Chondrocyte (in vitro differentiated cells): ENCODE data around the gene ATP1B1. TPM values are rescaled to one million over a fixed set of nuclear protein-coding genes. Genes with fewer than 3 reads are reported as not detected.

ENCODE experiments used
- DNase-seq: peaks from one replicate; pipeline ENCODE4 v3.0.0; 2021; ENCODE audit warnings: mixed read lengths, low spot score
- H3K27ac Mint-ChIP-seq: one replicate; pipeline ENCODE4 v1.8.0; 2021; ENCODE audit warnings: mild to moderate bottlenecking, moderate library complexity, mixed read lengths; ENCODE audit not compliant: unreplicated experiment
- H3K27me3 Mint-ChIP-seq: 2 replicates; pipeline ENCODE4 v1.8.0; 2021; ENCODE audit warnings: low read depth, mixed read lengths
- H3K36me3 Mint-ChIP-seq: 2 replicates; pipeline ENCODE4 v1.8.0; 2021; ENCODE audit warnings: low read depth, mixed read lengths
- H3K4me1 Mint-ChIP-seq: 2 replicates; pipeline ENCODE4 v1.8.0; 2021; ENCODE audit warnings: low read depth, mild to moderate bottlenecking, mixed read lengths
- H3K4me3 Mint-ChIP-seq: one replicate; pipeline ENCODE4 v1.8.0; 2021; ENCODE audit warnings: mild to moderate bottlenecking, moderate library complexity, mixed read lengths; ENCODE audit not compliant: unreplicated experiment
- H3K9me3 Mint-ChIP-seq: 2 replicates; pipeline ENCODE4 v1.8.0; 2021; ENCODE audit warnings: low read depth, mixed read lengths
- total RNA-seq: library from RNA; stranded (reverse); gene quantifications from 3 replicates; pipeline ENCODE4 v1.2.1, GENCODE V29; 2021
- TF ChIP-seq, protein P1 (sequence below): fragments of 200-600 bp; sonication (generic); IDR thresholded peaks from 2 replicates; pipeline ENCODE4 v1.5.0; 2021; ENCODE audit warnings: antibody characterized with exemption, mild to moderate bottlenecking, moderate library complexity

ATP1B1 gene
- total RNA-seq, 1 donor from 2014 or later = 104 TPM

GRCh38 chr1:169107603-169108208 lies 1.2 kb downstream of the ATP1B1 start:
- Mint-ChIP-seq H3K4me1 (peaks cover 55% of the 10 kb centered on the region), H3K9me3 (no peaks in the 10 kb centered on the region), H3K36me3 (peaks cover 13% of the 10 kb centered on the region), H3K27me3 (no peaks in the 10 kb centered on the region), H3K27ac (peak overlapping the region; percentile 98), H3K4me3 (peak overlapping the region; percentile 95)
- DNase-seq = no peak
- TF ChIP-seq, protein P1, sequence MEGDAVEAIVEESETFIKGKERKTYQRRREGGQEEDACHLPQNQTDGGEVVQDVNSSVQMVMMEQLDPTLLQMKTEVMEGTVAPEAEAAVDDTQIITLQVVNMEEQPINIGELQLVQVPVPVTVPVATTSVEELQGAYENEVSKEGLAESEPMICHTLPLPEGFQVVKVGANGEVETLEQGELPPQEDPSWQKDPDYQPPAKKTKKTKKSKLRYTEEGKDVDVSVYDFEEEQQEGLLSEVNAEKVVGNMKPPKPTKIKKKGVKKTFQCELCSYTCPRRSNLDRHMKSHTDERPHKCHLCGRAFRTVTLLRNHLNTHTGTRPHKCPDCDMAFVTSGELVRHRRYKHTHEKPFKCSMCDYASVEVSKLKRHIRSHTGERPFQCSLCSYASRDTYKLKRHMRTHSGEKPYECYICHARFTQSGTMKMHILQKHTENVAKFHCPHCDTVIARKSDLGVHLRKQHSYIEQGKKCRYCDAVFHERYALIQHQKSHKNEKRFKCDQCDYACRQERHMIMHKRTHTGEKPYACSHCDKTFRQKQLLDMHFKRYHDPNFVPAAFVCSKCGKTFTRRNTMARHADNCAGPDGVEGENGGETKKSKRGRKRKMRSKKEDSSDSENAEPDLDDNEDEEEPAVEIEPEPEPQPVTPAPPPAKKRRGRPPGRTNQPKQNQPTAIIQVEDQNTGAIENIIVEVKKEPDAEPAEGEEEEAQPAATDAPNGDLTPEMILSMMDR = no peak

DNA sequence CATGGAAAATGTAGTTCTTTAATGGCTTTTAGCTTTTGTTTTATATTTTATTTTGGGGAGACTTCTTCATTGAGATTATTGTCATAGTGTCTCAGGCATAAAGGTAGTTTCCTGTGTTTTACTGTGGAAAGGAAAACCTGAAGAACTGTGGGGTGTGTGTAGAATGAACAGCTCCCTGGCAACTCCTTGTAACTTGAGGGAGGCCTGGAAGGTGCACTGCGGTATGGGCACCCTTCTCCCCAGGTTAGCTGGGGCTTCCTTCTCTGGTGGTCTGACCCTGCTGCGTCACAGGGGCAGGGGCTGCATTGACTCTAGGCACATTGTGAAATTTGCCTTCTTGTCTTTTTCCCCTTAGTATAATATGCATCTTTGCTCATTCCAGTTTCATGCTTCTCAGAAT lies 1.7 kb downstream of the ATP1B1 start:
- Mint-ChIP-seq H3K4me1 (peaks cover 60% of the 10 kb centered on the region), H3K27ac (peak overlapping the region; percentile 98)
- DNase-seq = no peak

DNA sequence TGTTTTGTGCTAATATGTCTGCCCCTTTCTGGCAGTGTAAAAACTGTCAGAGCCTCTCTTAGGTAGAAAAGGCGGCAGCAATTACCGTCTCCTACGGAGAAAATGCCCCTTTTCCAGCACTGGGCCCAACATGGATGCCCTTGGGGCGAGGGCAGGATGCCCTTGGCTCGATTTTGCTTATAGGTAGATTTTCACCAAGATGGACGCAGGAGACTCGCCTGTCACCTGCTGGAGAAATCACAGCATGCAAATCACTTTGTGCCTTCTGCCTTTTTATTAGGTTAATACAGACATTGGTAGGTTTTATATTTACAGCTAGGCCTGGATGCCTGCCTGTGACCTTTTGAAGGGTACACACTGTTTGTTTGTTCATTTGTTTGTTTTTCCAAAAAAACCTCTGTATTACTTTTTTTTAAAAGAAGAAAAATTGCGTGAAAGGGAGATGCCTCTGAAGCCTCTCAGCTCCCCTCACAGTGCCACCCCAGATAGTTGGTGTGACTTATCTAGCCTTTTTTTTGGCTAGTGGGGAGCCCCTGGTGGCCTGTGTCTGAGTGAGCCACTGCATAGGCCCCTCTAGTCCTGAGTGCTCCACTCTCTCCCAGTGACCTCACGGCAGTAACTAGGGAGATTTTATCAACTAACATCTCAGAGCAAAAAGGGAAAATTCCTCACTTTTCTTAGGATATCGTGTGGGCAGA lies 2.5 kb downstream of the ATP1B1 start:
- TF ChIP-seq, protein P1 = peak; percentile 61
- peak overlapping the region; percentile 95 for H3K4me3 Mint-ChIP-seq
- no peaks in the 10 kb centered on the region for H3K9me3 Mint-ChIP-seq
- peaks cover 68% of the 10 kb centered on the region for H3K4me1 Mint-ChIP-seq
- no peak for DNase-seq
- H3K36me3 Mint-ChIP-seq = peaks cover 18% of the 10 kb centered on the region
- H3K27me3 Mint-ChIP-seq = no peaks in the 10 kb centered on the region
- peak overlapping the region; percentile 98 for H3K27ac Mint-ChIP-seq

More for the DNA sequence above, 1.7 kb downstream of the ATP1B1 start:
- H3K27me3 Mint-ChIP-seq = no peaks in the 10 kb centered on the region
- H3K4me3 Mint-ChIP-seq = peak overlapping the region; percentile 95
- TF ChIP-seq, protein P1 = no peak
- H3K9me3 Mint-ChIP-seq = no peaks in the 10 kb centered on the region
- H3K36me3 Mint-ChIP-seq = peaks cover 13% of the 10 kb centered on the region

DNA sequence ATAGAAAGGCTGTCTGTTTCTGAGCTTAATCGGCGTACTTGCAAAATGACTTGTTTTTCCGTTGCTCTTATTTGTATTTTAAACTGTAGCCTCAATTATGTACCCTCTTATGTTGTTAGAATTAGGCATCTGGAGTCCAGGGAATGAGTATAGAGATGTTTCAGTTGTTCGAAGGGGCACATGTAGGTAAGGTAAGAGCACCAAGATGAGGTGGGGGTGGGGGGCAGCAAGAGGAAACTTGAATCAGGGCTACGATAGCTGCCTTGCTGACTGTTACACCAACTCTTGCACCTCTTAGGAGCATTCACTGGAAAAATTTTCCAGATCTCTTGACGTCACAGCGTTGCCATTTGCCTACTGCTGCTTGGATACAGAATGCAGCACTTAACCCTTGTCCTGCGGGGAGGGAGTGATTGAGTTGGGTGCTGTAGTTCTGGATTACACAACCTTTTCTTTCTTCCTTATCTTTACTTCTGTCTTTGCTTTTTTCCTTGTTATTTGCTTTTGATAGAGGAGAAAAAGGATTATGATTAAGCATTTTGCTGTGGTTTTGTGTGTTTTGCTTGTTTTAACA lies 3.2 kb downstream of the ATP1B1 start:
- TF ChIP-seq, protein P1 = no peak
- DNase-seq = no peak
- Mint-ChIP-seq H3K4me1 (peaks cover 73% of the 10 kb centered on the region), H3K27ac (peak overlapping the region; percentile 98), H3K36me3 (peaks cover 22% of the 10 kb centered on the region), H3K27me3 (no peaks in the 10 kb centered on the region), H3K9me3 (no peaks in the 10 kb centered on the region), H3K4me3 (peak overlapping the region; percentile 95)

- TF ChIP-seq, protein P1 = no peak
- Mint-ChIP-seq H3K4me3 (peak overlapping the region; percentile 95), H3K27ac (peak overlapping the region; percentile 98), H3K36me3 (peaks cover 22% of the 10 kb centered on the region), H3K9me3 (no peaks in the 10 kb centered on the region), H3K27me3 (no peaks in the 10 kb centered on the region), H3K4me1 (peaks cover 73% of the 10 kb centered on the region)
- no peak for DNase-seq
Measured at GRCh38 chr1:169110236-169110635, 3.7 kb downstream of the ATP1B1 start.
